HG03280 (cell line): Measurements from ENCODE around the gene CCER1.

Experiments used
- ATAC-seq: cut with Tn5 transposase; IDR thresholded peaks from one replicate; pipeline ENCODE4 v1.9.1; 2021; ENCODE audit warnings: mild to moderate bottlenecking, moderate library complexity; ENCODE audit not compliant: unreplicated experiment

The CCER1 gene

GRCh38 chr12:90969851-90970250 lies 14.9 kb upstream of the CCER1 start:
- no peak for ATAC-seq

- no peak for ATAC-seq
Measured at GRCh38 chr12:90969346-90969745, 14.4 kb upstream of the CCER1 start.

- no peak for ATAC-seq
Measured at GRCh38 chr12:90965204-90965603, 10.2 kb upstream of the CCER1 start.

GRCh38 chr12:90964616-90965015 lies 9.6 kb upstream of the CCER1 start:
- ATAC-seq, result no peak

- ATAC-seq, result no peak
Measured at GRCh38 chr12:90963946-90964345, 9.0 kb upstream of the CCER1 start.

- no peak for ATAC-seq
Measured at GRCh38 chr12:90961154-90961553, 6.2 kb upstream of the CCER1 start.

- ATAC-seq, result peak; percentile 84
Measured at GRCh38 chr12:90959538-90960139, 4.7 kb upstream of the CCER1 start.

- no peak for ATAC-seq
Measured at GRCh38 chr12:90959032-90959431, 4.1 kb upstream of the CCER1 start.

- no peak for ATAC-seq
Measured at GRCh38 chr12:90958347-90958746, 3.4 kb upstream of the CCER1 start.

GRCh38 chr12:90954428-90954827 lies 548 bp downstream of the CCER1 start:
- ATAC-seq, result no peak

- ATAC-seq, result no peak
Measured at GRCh38 chr12:90953956-90954421, 987 bp downstream of the CCER1 start.

- no peak for ATAC-seq
Measured at GRCh38 chr12:90951432-90952105, 3.4 kb downstream of the CCER1 start.

- ATAC-seq, result no peak
Measured at GRCh38 chr12:90947869-90948268, 7.1 kb downstream of the CCER1 start.

GRCh38 chr12:90945070-90945649 lies 9.8 kb downstream of the CCER1 start:
- peak; percentile 69 for ATAC-seq

GRCh38 chr12:90943255-90943654 lies 11.7 kb downstream of the CCER1 start:
- ATAC-seq, result no peak

GRCh38 chr12:90940872-90941499 lies 14.0 kb downstream of the CCER1 start:
- peak; percentile 69 for ATAC-seq

GRCh38 chr12:90939382-90939781 lies 15.6 kb downstream of the CCER1 start:
- ATAC-seq, result no peak

GRCh38 chr12:90938451-90938850 lies 16.5 kb downstream of the CCER1 start:
- ATAC-seq, result no peak

GRCh38 chr12:90937651-90938050 lies 17.3 kb downstream of the CCER1 start:
- ATAC-seq, result no peak

GRCh38 chr12:90936230-90937005 lies 18.6 kb downstream of the CCER1 start:
- no peak for ATAC-seq

GRCh38 chr12:90925562-90925961 lies 29.4 kb downstream of the CCER1 start:
- no peak for ATAC-seq
